Suprapubic skin (tissue), 4 donors: Measurements from ENCODE around the gene QRFPR. TPM values are rescaled to one million over a fixed set of nuclear protein-coding genes. Genes with fewer than 3 reads are reported as not detected.

ENCODE experiments used
- DNase-seq, 2 donors: peaks; one replicate each; pipeline ENCODE4 v3.0.0-alpha.2; 2019; ENCODE audit warnings: low spot score in 2 of 2
- H3K27ac ChIP-seq: fragments of 200-600 bp; sonication (generic); one replicate; pipeline ENCODE4 v1.5.1; 2019
- H3K27me3 ChIP-seq: fragments of 200-600 bp; sonication (generic); one replicate; pipeline ENCODE4 v1.5.1; 2019
- H3K36me3 ChIP-seq: fragments of 200-600 bp; sonication (generic); one replicate; pipeline ENCODE4 v1.5.1; 2019
- H3K4me1 ChIP-seq: fragments of 200-600 bp; sonication (generic); one replicate; pipeline ENCODE4 v1.5.1; 2019
- H3K4me3 ChIP-seq: fragments of 200-600 bp; sonication (generic); one replicate; pipeline ENCODE4 v1.5.1; 2019; ENCODE audit warnings: mild to moderate bottlenecking
- H3K9me3 ChIP-seq: fragments of 200-600 bp; sonication (generic); one replicate; pipeline ENCODE4 v1.5.1; 2019
- CTCF ChIP-seq, 2 donors: fragments of 200-600 bp in 1 of 2; fragments of 450-650 bp in 1 of 2; sonication (generic) in 1 of 2; IDR thresholded peaks; one replicate each; pipeline ENCODE4 v1.5.1; 2016 to 2019; ENCODE audit warnings: antibody characterized with exemption in 2 of 2, mild to moderate bottlenecking in 1 of 2, moderate library complexity in 1 of 2
- EP300 ChIP-seq: sonication (generic); formaldehyde crosslinking; IDR thresholded peaks from one replicate; pipeline ENCODE4 v1.6.1; 2017; ENCODE audit warnings: antibody characterized with exemption
- POLR2A ChIP-seq, 2 donors: fragments of 450-650 bp; IDR thresholded peaks; one replicate each; pipeline ENCODE4 v1.6.1; 2017; ENCODE audit warnings: antibody characterized with exemption in 2 of 2, mild to moderate bottlenecking in 2 of 2, moderate library complexity in 2 of 2
- POLR2AphosphoS5 ChIP-seq, 3 donors: sonication (generic); formaldehyde crosslinking; IDR thresholded peaks; one replicate each; pipeline ENCODE4 v1.6.1; 2017; ENCODE audit warnings: antibody characterized with exemption in 3 of 3
- WGBS: methylation state at CpG from one replicate; pipeline ENCODE4 v1.1.5; 2018; 5-methylcytosine and 5-hydroxymethylcytosine counted together
- total RNA-seq, 4 donors: library from RNA; depleted of rRNA; stranded (reverse); fragments of >200 nt; gene quantifications; one replicate each; pipeline ENCODE4 v1.1.0, GENCODE V29; 2016

The QRFPR gene
- total RNA-seq, 4 donors from 2014 or later: not detected

DNA sequence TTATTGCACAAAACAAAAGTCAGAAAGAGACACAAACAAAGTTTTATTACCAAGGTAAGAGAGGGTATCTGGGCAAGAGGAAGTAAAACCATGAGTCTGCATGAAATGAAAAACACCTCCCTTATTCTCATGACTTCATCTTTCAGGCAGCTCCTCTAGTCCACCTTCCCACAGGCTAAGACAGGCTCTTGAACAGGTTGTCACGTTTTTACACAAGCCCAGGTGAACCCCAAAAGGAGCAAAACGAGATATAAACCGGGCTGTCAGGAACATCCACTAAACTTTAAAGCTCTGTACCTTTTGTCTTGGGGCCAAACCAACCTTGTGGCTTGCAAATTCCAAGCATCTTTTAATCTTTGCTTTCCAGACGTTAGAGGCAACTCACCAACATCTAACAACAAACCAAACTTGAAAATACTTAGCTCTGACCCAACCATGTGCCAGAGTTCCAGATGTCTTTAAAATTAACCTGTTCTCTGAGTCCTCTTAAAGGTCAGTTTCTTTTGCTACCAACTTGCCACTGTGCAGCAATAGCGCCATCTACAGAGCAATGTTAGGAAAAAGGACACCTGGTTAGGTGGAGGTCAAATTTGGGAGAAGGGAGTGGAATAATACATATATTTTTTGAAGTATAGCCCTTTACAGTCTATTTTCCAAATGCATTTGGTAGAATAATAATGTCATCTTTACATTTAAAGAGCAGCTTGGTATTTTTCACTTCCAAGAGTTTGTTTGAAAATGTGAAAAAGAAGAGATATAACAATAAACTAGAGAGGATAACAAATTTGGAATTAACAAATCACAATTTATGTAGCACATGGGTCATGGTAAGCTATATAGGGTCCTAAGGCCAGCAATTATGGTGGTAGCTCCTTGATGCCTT lies 73.1 kb downstream of the QRFPR start:
- no peaks in the 10 kb centered on the region for H3K36me3 ChIP-seq
- H3K27ac ChIP-seq: no peak overlapping the region
- H3K9me3 ChIP-seq: no peaks in the 10 kb centered on the region
- WGBS: 15% methylated on average over 5 of the region's 5 CpGs
- DNase-seq: no peak
- TF ChIP-seq POLR2A (IDR thresholded peaks at IDR 0.05) (no peak), POLR2AphosphoS5 (IDR thresholded peaks at IDR 0.05) (no peak), CTCF (IDR thresholded peaks at IDR 0.05) (peak in 1 of 2 donors; percentile 26), EP300 (no peak)
- H3K27me3 ChIP-seq: no peaks in the 10 kb centered on the region
- H3K4me1 ChIP-seq: no peaks in the 10 kb centered on the region
- no peak overlapping the region for H3K4me3 ChIP-seq

DNA sequence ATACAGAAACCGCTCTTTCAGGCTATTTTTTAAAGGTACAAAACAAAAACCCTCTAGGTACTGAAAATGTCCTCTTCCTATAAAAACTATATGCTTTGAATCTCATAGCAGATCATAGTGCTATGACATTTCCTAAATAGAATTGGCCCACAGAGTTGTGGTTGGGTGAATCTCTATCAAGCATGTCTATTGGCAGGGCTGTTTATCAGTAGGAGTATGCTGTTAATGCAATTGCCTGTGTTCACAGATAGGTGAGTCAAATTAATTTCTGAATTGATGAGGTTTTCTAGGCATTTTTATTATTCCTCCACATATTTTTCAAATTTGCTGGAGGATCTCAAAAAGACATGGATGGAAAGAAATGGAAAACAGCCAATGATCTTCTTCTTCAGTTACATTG lies 73.9 kb downstream of the QRFPR start:
- WGBS: 89% methylated on average over 1 of the region's 1 CpG
- H3K4me1 ChIP-seq: no peaks in the 10 kb centered on the region
- no peak overlapping the region for H3K4me3 ChIP-seq
- H3K27ac ChIP-seq: no peak overlapping the region
- H3K36me3 ChIP-seq: no peaks in the 10 kb centered on the region
- H3K9me3 ChIP-seq: no peaks in the 10 kb centered on the region
- H3K27me3 ChIP-seq: no peaks in the 10 kb centered on the region
- TF ChIP-seq POLR2A (IDR thresholded peaks at IDR 0.05) (no peak), POLR2AphosphoS5 (IDR thresholded peaks at IDR 0.05) (no peak)
- no peak for DNase-seq

- Histone ChIP-seq H3K36me3 (no peaks in the 10 kb centered on the region), H3K9me3 (no peaks in the 10 kb centered on the region), H3K27ac (no peak overlapping the region), H3K4me3 (no peak overlapping the region), H3K4me1 (no peaks in the 10 kb centered on the region), H3K27me3 (no peaks in the 10 kb centered on the region)
- 89% methylated on average over 1 of the region's 1 CpG for WGBS
- TF ChIP-seq CTCF (IDR thresholded peaks at IDR 0.05): no peak
- TF ChIP-seq POLR2A (IDR thresholded peaks at IDR 0.05): no peak
- TF ChIP-seq POLR2AphosphoS5 (IDR thresholded peaks at IDR 0.05): no peak
- TF ChIP-seq EP300: no peak
- DNase-seq: no peak
Observed at GRCh38 chr4:121304893-121305292, 75.9 kb downstream of the QRFPR start.

DNA sequence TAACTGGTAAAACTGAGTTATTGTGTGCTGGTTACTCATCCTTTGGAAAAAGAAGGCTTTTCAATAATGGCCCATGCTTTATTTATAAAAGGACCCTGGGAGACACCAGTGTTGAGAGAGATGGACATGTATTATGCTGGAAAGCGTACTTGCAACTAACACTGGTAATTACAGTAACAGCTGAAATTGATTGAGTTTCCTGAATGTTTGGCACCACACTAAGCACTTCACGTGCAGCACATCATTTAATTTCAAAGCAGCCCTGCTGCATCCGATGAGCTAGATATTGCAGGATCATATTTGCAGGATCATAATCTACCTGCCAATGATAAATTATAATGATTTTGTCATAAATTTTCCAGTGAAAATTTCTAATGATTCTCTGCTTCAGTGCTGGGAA lies 81.5 kb downstream of the QRFPR start:
- no peak overlapping the region for H3K4me3 ChIP-seq
- no peak overlapping the region for H3K27ac ChIP-seq
- TF ChIP-seq EP300 (no peak), POLR2A (IDR thresholded peaks at IDR 0.05) (no peak), CTCF (IDR thresholded peaks at IDR 0.05) (no peak), POLR2AphosphoS5 (IDR thresholded peaks at IDR 0.05) (no peak)
- no peaks in the 10 kb centered on the region for H3K9me3 ChIP-seq
- no peaks in the 10 kb centered on the region for H3K27me3 ChIP-seq
- no peaks in the 10 kb centered on the region for H3K36me3 ChIP-seq
- no peaks in the 10 kb centered on the region for H3K4me1 ChIP-seq
- DNase-seq: no peak
- WGBS: 58% methylated on average over 3 of the region's 3 CpGs

- DNase-seq: no peak
Observed at GRCh38 chr4:121283319-121283718, 97.5 kb downstream of the QRFPR start.

More at GRCh38 chr4:121283319-121283718, 97.5 kb downstream of the QRFPR start:
- Histone ChIP-seq H3K27ac (no peak overlapping the region), H3K4me3 (no peak overlapping the region), H3K9me3 (peaks cover 9% of the 10 kb centered on the region), H3K4me1 (no peaks in the 10 kb centered on the region), H3K36me3 (no peaks in the 10 kb centered on the region), H3K27me3 (no peaks in the 10 kb centered on the region)
- WGBS: 100% methylated on average over 1 of the region's 1 CpG
- TF ChIP-seq POLR2A (IDR thresholded peaks at IDR 0.05) (no peak), POLR2AphosphoS5 (IDR thresholded peaks at IDR 0.05) (no peak), CTCF (IDR thresholded peaks at IDR 0.05) (no peak)
